CD4-positive, alpha-beta T cell (primary cell): Measurements from ENCODE around the gene THPO. TPM values are rescaled to one million over a fixed set of nuclear protein-coding genes. Genes with fewer than 3 reads are reported as not detected.

Experiments
- ATAC-seq: fragments of 200-7000 bp; cut with Tn5 transposase; one replicate; pipeline ENCODE4 v1.10.0; 2022; ENCODE audit warnings: mild to moderate bottlenecking; ENCODE audit not compliant: poor library complexity
- CTCF ChIA-PET: fragments of 350-600 bp; sonication (Branson Sonifier 250); formaldehyde crosslinking; loops from one replicate; lab custom pipeline; 2021; ENCODE audit warnings: antibody characterized with exemption, inconsistent platforms; lab: Charles Lee
- POLR2A ChIA-PET: fragments of 350-600 bp; sonication (Branson Sonifier 250); formaldehyde crosslinking; loops from one replicate; lab custom pipeline; 2021; ENCODE audit warnings: antibody characterized with exemption, inconsistent platforms; lab: Charles Lee
- DNase-seq, 14 experiments: peaks; one replicate each; pipeline ENCODE4 v3.0.0-alpha.2; 2013 to 2020; ENCODE audit warnings: mixed read lengths in 2 of 14
- H3K27ac ChIP-seq, 2 donors: one replicate each; pipeline versions ENCODE4 v1.5.1 to v1.7.0; 2013; ENCODE audit warnings: low read length in 2 of 2, low read depth in 1 of 2, mild to moderate bottlenecking in 1 of 2
- H3K27me3 ChIP-seq, 2 experiments: 1 replicate in 1 of 2; 2 replicates in 1 of 2; pipeline versions ENCODE4 v1.6.1 to v1.7.0; 2013; ENCODE audit warnings: low read length in 2 of 2, control low read depth in 1 of 2, mild to moderate bottlenecking in 1 of 2, moderate library complexity in 1 of 2; ENCODE audit not compliant: insufficient read depth in 2 of 2, control insufficient read depth in 1 of 2
- H3K36me3 ChIP-seq: one replicate; pipeline ENCODE4 v1.6.1; 2013; ENCODE audit warnings: low read length, control low read depth; ENCODE audit not compliant: insufficient read depth
- H3K4me1 ChIP-seq: one replicate; pipeline ENCODE4 v1.6.1; 2013; ENCODE audit warnings: low read length, control low read depth; ENCODE audit not compliant: insufficient read depth
- H3K4me3 ChIP-seq: one replicate; pipeline ENCODE4 v1.5.1; 2013; ENCODE audit warnings: mild to moderate bottlenecking, low read length, moderate library complexity
- H3K9me3 ChIP-seq, 2 experiments: 1 replicate in 1 of 2; 2 replicates in 1 of 2; pipeline versions ENCODE4 v1.6.1 to v1.7.0; 2013; ENCODE audit warnings: low read length in 2 of 2, mild to moderate bottlenecking in 2 of 2, control low read depth in 1 of 2, moderate library complexity in 1 of 2; ENCODE audit not compliant: control insufficient read depth in 1 of 2, insufficient read depth in 1 of 2
- H3K27ac Mint-ChIP-seq: one replicate; pipeline ENCODE4 v1.8.0; 2020; ENCODE audit warnings: mixed read lengths
- H3K27me3 Mint-ChIP-seq: one replicate; pipeline ENCODE4 v1.8.0; 2021; ENCODE audit warnings: mixed read lengths
- H3K36me3 Mint-ChIP-seq: one replicate; pipeline ENCODE4 v1.8.0; 2021; ENCODE audit warnings: low read depth, mixed read lengths
- H3K4me1 Mint-ChIP-seq: one replicate; pipeline ENCODE4 v1.8.0; 2021; ENCODE audit warnings: low read depth, mixed read lengths
- H3K4me3 Mint-ChIP-seq: one replicate; pipeline ENCODE4 v1.8.0; 2020; ENCODE audit warnings: mild to moderate bottlenecking, mixed read lengths
- H3K9me3 Mint-ChIP-seq: one replicate; pipeline ENCODE4 v1.8.0; 2020; ENCODE audit warnings: mixed read lengths
- CTCF ChIP-seq: fragments of 200-600 bp; IDR thresholded peaks from one replicate; pipeline ENCODE4 v1.8.0; 2022; ENCODE audit warnings: antibody characterized with exemption, mild to moderate bottlenecking
- intact Hi-C, 2 experiments: fragments of 100-400 bp; cut with DNase I in 1 of 2; cut with micrococcal nuclease in 1 of 2; formaldehyde crosslinking; loops; one replicate each; pipeline versions ENCODE4 v1.15.1 to v1.9.0; 2023 to 2025; cut with DNase I, micrococcal nuclease
- total RNA-seq, 174 experiments: library from RNA in 2 of 174; stranded (reverse) in 2 of 174; gene quantifications; one replicate each; pipeline ENCODE4 v1.2.3 and lab custom pipeline; 2021 to 2026

Gene THPO
- total RNA-seq, 2 experiments from 2014 or later = not detected

DNA sequence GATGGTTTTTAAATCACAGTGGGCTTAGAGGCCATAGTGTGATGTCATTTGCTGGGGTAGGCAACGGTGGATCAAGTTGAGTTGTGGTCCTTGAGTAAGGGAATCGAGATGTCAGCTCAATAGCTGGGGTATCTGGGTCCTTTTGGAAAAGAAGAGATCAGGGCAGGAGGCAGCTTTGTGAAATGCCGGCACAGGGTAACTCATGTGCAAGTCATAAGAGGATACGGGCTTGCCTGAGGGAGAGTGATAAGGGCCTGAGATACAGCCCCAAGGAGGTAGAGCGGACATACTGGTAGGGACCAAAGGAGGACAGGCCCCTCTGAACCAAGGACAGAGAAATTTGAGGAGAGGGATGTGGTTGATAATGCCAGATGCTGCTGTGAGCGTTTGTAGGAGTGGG, 44.8 kb downstream of the THPO start:
- POLR2A ChIA-PET = no interaction called here
- no peak for TF ChIP-seq CTCF
- Histone ChIP-seq H3K9me3 (no peaks in the 10 kb centered on the region), H3K4me3 (no peak overlapping the region), H3K27ac (peak overlapping the region; percentile 11 to 14), H3K27me3 (no peaks in the 10 kb centered on the region), H3K4me1 (peaks cover 31% of the 10 kb centered on the region), H3K36me3 (peaks cover 65% of the 10 kb centered on the region)
- intact Hi-C loops = loop anchor here in 1 of 2 experiments (1.0 kb wide), 1 partner anchor 16 kb away; no protein-coding TSS in a partner anchor
- H3K4me1 Mint-ChIP-seq = peaks cover 28% of the 10 kb centered on the region
- H3K4me3 Mint-ChIP-seq = no peak overlapping the region
- peaks cover 71% of the 10 kb centered on the region for H3K36me3 Mint-ChIP-seq
- no peaks in the 10 kb centered on the region for H3K27me3 Mint-ChIP-seq
- peak overlapping the region; percentile 97 for H3K27ac Mint-ChIP-seq
- no peak for DNase-seq
- CTCF ChIA-PET = no interaction called here
- no peak for ATAC-seq
- no peaks in the 10 kb centered on the region for H3K9me3 Mint-ChIP-seq

DNA sequence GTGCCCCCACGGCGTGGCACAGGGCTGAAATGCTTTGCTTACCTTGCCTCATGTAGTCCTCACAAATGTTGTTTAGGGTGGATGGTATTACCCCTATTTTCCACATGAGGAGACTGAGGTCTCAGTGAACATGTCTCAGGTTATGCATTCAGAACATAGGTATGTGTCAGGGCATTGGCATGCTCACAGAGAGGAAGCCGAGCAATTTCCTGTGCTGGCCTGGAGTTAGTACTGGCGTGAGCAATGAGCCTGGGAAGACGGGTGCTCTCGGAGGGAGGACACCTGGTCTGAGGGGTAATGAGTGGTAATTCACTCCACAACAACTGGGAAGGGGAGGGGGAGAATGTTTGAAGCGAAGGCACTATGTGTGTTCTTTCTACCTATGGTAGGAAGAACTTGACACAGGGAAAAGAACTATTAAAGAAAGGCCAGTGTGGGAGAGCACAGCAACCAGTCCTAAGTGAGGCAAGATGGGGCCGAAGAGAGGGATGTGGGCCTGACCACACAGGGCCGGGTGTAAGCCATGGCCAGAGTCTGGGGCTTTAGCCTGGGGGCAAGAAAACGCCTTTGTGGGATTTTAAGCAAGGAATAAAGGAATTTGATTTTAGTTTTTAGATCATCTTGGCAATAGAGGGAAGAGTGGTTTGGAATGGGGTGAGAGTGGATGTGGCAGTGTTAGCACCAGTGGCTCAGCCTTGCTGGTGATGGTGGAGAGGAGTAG, 45.5 kb downstream of the THPO start:
- H3K4me3 Mint-ChIP-seq = peak overlapping the region; percentile 46
- H3K36me3 ChIP-seq = peaks cover 72% of the 10 kb centered on the region

DNA sequence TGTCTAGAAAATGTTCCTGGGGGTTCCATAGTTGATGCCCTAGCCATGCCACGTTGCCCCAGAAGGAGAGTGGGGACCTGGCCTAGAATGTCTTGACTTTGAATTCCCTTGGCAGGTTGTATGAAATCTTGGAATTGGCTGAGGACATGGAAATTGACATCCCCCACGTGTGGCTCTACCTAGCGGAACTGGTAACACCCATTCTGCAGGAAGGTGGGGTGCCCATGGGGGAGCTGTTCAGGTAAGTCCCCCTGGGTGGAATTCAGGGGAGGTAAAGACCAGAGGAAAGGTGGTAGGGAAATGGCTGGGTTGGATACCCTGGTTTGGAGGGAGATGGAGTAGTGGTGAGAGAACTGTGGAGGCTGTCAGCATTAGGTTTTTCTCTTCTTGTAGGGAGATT, 49.5 kb downstream of the THPO start:
- ChIA-PET POLR2A (no interaction called here), CTCF (no interaction called here)
- intact Hi-C loops = no loop called here
- Mint-ChIP-seq H3K27ac (no peak overlapping the region), H3K4me1 (no peaks in the 10 kb centered on the region), H3K4me3 (no peak overlapping the region), H3K27me3 (no peaks in the 10 kb centered on the region), H3K36me3 (peaks cover 99% of the 10 kb centered on the region), H3K9me3 (no peaks in the 10 kb centered on the region)
- Histone ChIP-seq H3K4me3 (no peak overlapping the region), H3K36me3 (peaks cover 94% of the 10 kb centered on the region), H3K27me3 (no peaks in the 10 kb centered on the region), H3K4me1 (no peaks in the 10 kb centered on the region), H3K9me3 (no peaks in the 10 kb centered on the region), H3K27ac (no peak overlapping the region)
- ATAC-seq (no peak), DNase-seq (no peak)
- TF ChIP-seq CTCF = no peak

More for the DNA sequence above, 45.5 kb downstream of the THPO start:
- ChIA-PET POLR2A (no interaction called here), CTCF (no interaction called here)
- Mint-ChIP-seq H3K27ac (peak overlapping the region; percentile 97), H3K4me1 (peaks cover 21% of the 10 kb centered on the region), H3K36me3 (peaks cover 78% of the 10 kb centered on the region), H3K9me3 (no peaks in the 10 kb centered on the region), H3K27me3 (no peaks in the 10 kb centered on the region)
- Histone ChIP-seq H3K27me3 (no peaks in the 10 kb centered on the region), H3K4me1 (peaks cover 26% of the 10 kb centered on the region), H3K9me3 (no peaks in the 10 kb centered on the region), H3K4me3 (no peak overlapping the region), H3K27ac (no peak overlapping the region)
- ATAC-seq (no peak), DNase-seq (no peak)
- TF ChIP-seq CTCF = no peak
- intact Hi-C loops = loop anchor here in 1 of 2 experiments (1.0 kb wide), 1 partner anchor 15 kb away; no protein-coding TSS in a partner anchor
